HEK293T (cell line): Measurements from ENCODE around the gene MRO.

Experiments used
- BHLHE40 ChIP-seq: fragments of 450-650 bp; IDR thresholded peaks from 2 replicates; pipeline ENCODE4 v1.6.1; 2016; ENCODE audit warnings: mild to moderate bottlenecking, moderate library complexity, borderline replicate concordance
- ELF4 ChIP-seq: fragments of 450-650 bp; IDR thresholded peaks from 2 replicates; pipeline ENCODE4 v1.6.1; 2017; ENCODE audit warnings: antibody characterized with exemption
- FOXK2 ChIP-seq: fragments of 450-650 bp; IDR thresholded peaks from 2 replicates; pipeline ENCODE4 v1.6.1; 2016; ENCODE audit warnings: mild to moderate bottlenecking
- FOXM1 ChIP-seq: fragments of 450-650 bp; IDR thresholded peaks from 2 replicates; pipeline ENCODE4 v1.6.1; 2017; ENCODE audit warnings: mild to moderate bottlenecking, borderline replicate concordance
- NFRKB ChIP-seq: fragments of 450-650 bp; IDR thresholded peaks from 2 replicates; pipeline ENCODE4 v1.6.1; 2016; ENCODE audit warnings: mild to moderate bottlenecking, moderate library complexity
- SUZ12 ChIP-seq: fragments of 450-650 bp; IDR thresholded peaks from 2 replicates; pipeline ENCODE4 v1.6.1; 2016; ENCODE audit warnings: mild to moderate bottlenecking
- TARDBP ChIP-seq: fragments of 450-650 bp; IDR thresholded peaks from 2 replicates; pipeline ENCODE4 v1.6.1; 2016

DNA sequence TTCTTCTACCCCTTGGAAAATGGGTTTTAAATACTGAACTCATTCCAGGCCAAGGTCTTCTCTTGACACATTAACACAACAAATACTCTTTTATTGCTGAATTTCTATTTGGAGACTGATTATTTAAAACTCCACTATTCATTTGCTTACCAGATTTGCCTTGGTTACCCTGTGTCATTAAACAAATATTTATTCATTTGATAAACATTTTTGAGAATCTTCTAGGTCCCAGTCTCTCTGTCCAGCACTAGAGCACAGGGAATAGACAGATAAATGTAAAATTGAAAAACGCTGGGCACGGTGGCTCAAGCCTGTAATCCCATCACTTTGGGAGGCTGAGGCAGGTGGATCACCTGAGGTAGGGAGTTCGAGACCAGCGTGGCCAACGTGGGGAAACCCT, 9.8 kb upstream of the MRO start:
- TF ChIP-seq NFRKB (no peak), TARDBP (no peak), SUZ12 (no peak), ELF4 (no peak), FOXK2 (no peak), FOXM1 (no peak), BHLHE40 (no peak)
